ENCODE data around the gene TYW3. TPM values are rescaled to one million over a fixed set of nuclear protein-coding genes. Genes with fewer than 3 reads are reported as not detected.

The TYW3 gene
- total RNA-seq, 1 experiment from 2014 or later = 16.2 TPM

DNA sequence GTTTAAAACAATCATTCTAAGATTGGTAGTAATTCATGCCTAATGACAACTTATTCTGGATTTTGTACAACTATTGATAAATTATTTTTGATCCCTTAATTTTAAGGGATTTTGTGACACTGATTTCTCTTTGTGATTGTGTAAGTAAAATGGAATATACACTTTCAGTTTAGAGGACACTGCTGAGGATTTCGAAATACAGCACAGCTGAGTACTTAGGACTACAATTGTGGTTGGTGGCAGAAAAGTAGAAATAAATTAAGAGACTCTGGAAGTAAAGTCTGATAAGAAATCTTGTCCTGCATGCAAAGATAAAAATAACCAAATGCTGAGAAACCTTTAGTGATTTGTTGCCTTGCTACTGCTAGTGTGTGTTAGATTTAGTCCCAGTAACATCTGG, 40.0 kb downstream of the TYW3 start:
- Histone ChIP-seq H3K36me3 (ENCODE audit: control insufficient read depth, insufficient read depth, low read length) (no peaks in the 10 kb centered on the region), H3K9me3 (no peaks in the 10 kb centered on the region), H3K4me3 (ENCODE audit: low read depth, low read length) (no peak overlapping the region), H3K27me3 (replicated peaks; ENCODE audit: control insufficient read depth, insufficient read depth, low read length) (no peaks in the 10 kb centered on the region), H3K4me1 (no peaks in the 10 kb centered on the region)
- Mint-ChIP-seq H3K27me3 (ENCODE audit: insufficient read depth, unreplicated experiment) (no peaks in the 10 kb centered on the region), H3K36me3 (ENCODE audit: insufficient read depth, unreplicated experiment) (no peaks in the 10 kb centered on the region), H3K9me3 (ENCODE audit: unreplicated experiment) (no peaks in the 10 kb centered on the region), H3K27ac (ENCODE audit: unreplicated experiment) (no peak overlapping the region), H3K4me1 (ENCODE audit: low read depth, unreplicated experiment) (no peaks in the 10 kb centered on the region), H3K4me3 (ENCODE audit: unreplicated experiment) (no peak overlapping the region)
- BruUV-seq (replicated peaks) = no TSS peak
- POLR2A ChIA-PET = no interaction called here
- TF ChIP-seq, protein P1, sequence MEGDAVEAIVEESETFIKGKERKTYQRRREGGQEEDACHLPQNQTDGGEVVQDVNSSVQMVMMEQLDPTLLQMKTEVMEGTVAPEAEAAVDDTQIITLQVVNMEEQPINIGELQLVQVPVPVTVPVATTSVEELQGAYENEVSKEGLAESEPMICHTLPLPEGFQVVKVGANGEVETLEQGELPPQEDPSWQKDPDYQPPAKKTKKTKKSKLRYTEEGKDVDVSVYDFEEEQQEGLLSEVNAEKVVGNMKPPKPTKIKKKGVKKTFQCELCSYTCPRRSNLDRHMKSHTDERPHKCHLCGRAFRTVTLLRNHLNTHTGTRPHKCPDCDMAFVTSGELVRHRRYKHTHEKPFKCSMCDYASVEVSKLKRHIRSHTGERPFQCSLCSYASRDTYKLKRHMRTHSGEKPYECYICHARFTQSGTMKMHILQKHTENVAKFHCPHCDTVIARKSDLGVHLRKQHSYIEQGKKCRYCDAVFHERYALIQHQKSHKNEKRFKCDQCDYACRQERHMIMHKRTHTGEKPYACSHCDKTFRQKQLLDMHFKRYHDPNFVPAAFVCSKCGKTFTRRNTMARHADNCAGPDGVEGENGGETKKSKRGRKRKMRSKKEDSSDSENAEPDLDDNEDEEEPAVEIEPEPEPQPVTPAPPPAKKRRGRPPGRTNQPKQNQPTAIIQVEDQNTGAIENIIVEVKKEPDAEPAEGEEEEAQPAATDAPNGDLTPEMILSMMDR (IDR thresholded peaks at IDR 0.05; ENCODE audit: insufficient read depth in 1 of 2, low read depth in 1 of 2, low read length in 1 of 2, severe bottlenecking in 1 of 2, unreplicated experiment in 1 of 2) = no peak
- intact Hi-C loops (cut with micrococcal nuclease; ENCODE audit: unreplicated experiment) = loop anchor here (1.0 kb wide), 1 partner anchor 430 kb away; no protein-coding TSS in a partner anchor
- CTCF ChIA-PET = no interaction called here
- no peak for DNase-seq

DNA sequence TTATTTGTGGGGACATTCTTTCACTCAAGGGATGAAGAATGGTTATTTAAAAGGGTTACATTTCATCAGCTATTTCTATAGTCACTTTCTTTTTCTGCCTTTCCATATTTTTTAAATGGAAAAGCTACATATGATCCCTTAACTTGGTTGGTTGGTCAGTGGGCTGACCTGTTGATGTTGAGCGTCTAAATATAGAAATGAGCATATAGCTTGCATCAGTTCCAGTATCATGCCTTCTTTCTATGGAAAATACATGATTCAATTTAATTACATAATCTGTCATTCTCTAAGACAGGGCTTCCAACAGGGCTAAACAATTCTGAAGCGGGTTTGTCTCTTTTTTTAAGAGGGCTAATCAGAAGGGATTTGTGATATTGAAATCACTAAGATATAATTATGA, 40.6 kb downstream of the TYW3 start:
- Histone ChIP-seq H3K4me1 (no peaks in the 10 kb centered on the region), H3K36me3 (ENCODE audit: control insufficient read depth, insufficient read depth, low read length) (no peaks in the 10 kb centered on the region), H3K27me3 (replicated peaks; ENCODE audit: control insufficient read depth, insufficient read depth, low read length) (no peaks in the 10 kb centered on the region), H3K4me3 (ENCODE audit: low read depth, low read length) (no peak overlapping the region), H3K9me3 (no peaks in the 10 kb centered on the region)
- ChIA-PET CTCF (no interaction called here), POLR2A (no interaction called here)
- Mint-ChIP-seq H3K27ac (ENCODE audit: unreplicated experiment) (no peak overlapping the region), H3K9me3 (ENCODE audit: unreplicated experiment) (no peaks in the 10 kb centered on the region), H3K27me3 (ENCODE audit: insufficient read depth, unreplicated experiment) (no peaks in the 10 kb centered on the region), H3K36me3 (ENCODE audit: insufficient read depth, unreplicated experiment) (no peaks in the 10 kb centered on the region), H3K4me1 (ENCODE audit: low read depth, unreplicated experiment) (no peaks in the 10 kb centered on the region), H3K4me3 (ENCODE audit: unreplicated experiment) (no peak overlapping the region)
- no TSS peak for BruUV-seq (replicated peaks)
- intact Hi-C loops (cut with micrococcal nuclease; ENCODE audit: unreplicated experiment) = no loop called here
- DNase-seq = no peak
- TF ChIP-seq, protein P1 (IDR thresholded peaks at IDR 0.05; ENCODE audit: insufficient read depth in 1 of 2, low read depth in 1 of 2, low read length in 1 of 2, severe bottlenecking in 1 of 2, unreplicated experiment in 1 of 2) = no peak

DNA sequence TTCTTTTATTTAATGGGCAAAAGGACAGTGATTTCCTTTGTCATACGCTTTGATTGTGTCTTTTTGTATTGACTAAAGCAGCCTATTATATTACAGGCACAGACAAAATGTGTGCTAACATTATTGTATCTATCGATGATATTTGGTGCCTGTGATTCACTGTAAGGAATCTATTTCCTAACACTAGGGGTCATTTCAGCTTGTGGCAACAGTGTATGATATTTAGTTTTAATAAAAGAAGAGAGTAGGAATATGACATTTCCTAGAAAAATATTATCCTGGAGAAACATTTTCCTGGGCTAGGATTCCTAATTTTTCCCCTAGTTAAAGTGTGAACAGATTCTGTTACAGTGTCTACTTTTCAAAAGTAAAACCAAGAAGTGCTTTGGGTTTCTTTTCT, 42.8 kb downstream of the TYW3 start:
- CTCF ChIA-PET = no interaction called here
- H3K9me3 ChIP-seq = no peaks in the 10 kb centered on the region
- H3K4me3 ChIP-seq (ENCODE audit: low read depth, low read length) = no peak overlapping the region
- H3K36me3 Mint-ChIP-seq (ENCODE audit: insufficient read depth, unreplicated experiment) = no peaks in the 10 kb centered on the region
- no peaks in the 10 kb centered on the region for H3K27me3 ChIP-seq (replicated peaks; ENCODE audit: control insufficient read depth, insufficient read depth, low read length)
- no peak for DNase-seq
- no peaks in the 10 kb centered on the region for H3K4me1 Mint-ChIP-seq (ENCODE audit: low read depth, unreplicated experiment)
- TF ChIP-seq, protein P1 (IDR thresholded peaks at IDR 0.05; ENCODE audit: insufficient read depth in 1 of 2, low read depth in 1 of 2, low read length in 1 of 2, severe bottlenecking in 1 of 2, unreplicated experiment in 1 of 2) = no peak
- H3K4me3 Mint-ChIP-seq (ENCODE audit: unreplicated experiment) = no peak overlapping the region
- no peaks in the 10 kb centered on the region for H3K36me3 ChIP-seq (ENCODE audit: control insufficient read depth, insufficient read depth, low read length)
- no peak overlapping the region for H3K27ac Mint-ChIP-seq (ENCODE audit: unreplicated experiment)
- POLR2A ChIA-PET = no interaction called here
- H3K27me3 Mint-ChIP-seq (ENCODE audit: insufficient read depth, unreplicated experiment) = no peaks in the 10 kb centered on the region
- H3K9me3 Mint-ChIP-seq (ENCODE audit: unreplicated experiment) = no peaks in the 10 kb centered on the region
- intact Hi-C loops (cut with micrococcal nuclease; ENCODE audit: unreplicated experiment) = no loop called here
- no peaks in the 10 kb centered on the region for H3K4me1 ChIP-seq
- BruUV-seq (replicated peaks) = no TSS peak
